NCI-H128 (cell line): ENCODE data around the gene PPP1R13B.

Experiments used
- DNase-seq: peaks from one replicate; lab custom pipeline; 2025; ENCODE audit not compliant: unreplicated experiment; lab: John Stamatoyannopoulos, UW

PPP1R13B gene

GRCh38 chr14:103732868-103733620 lies 114.3 kb downstream of the PPP1R13B start:
- DNase-seq, result no peak

GRCh38 chr14:103731916-103732867 lies 115.2 kb downstream of the PPP1R13B start:
- DNase-seq, result no peak

GRCh38 chr14:103731481-103731880 lies 115.9 kb downstream of the PPP1R13B start:
- DNase-seq, result no peak

GRCh38 chr14:103730490-103731035 lies 116.8 kb downstream of the PPP1R13B start:
- no peak for DNase-seq

GRCh38 chr14:103729496-103730448 lies 117.6 kb downstream of the PPP1R13B start:
- DNase-seq, result no peak

- DNase-seq, result no peak
Measured at GRCh38 chr14:103728721-103729120, 118.7 kb downstream of the PPP1R13B start.

- no peak for DNase-seq
Measured at GRCh38 chr14:103728141-103728540, 119.2 kb downstream of the PPP1R13B start.

- no peak for DNase-seq
Measured at GRCh38 chr14:103727313-103727980, 119.9 kb downstream of the PPP1R13B start.

- DNase-seq, result no peak
Measured at GRCh38 chr14:103726474-103726873, 120.9 kb downstream of the PPP1R13B start.

GRCh38 chr14:103725739-103726395 lies 121.5 kb downstream of the PPP1R13B start:
- no peak for DNase-seq

GRCh38 chr14:103725001-103725682 lies 122.2 kb downstream of the PPP1R13B start:
- DNase-seq, result no peak

GRCh38 chr14:103724116-103724515 lies 123.3 kb downstream of the PPP1R13B start:
- DNase-seq, result no peak

- no peak for DNase-seq
Measured at GRCh38 chr14:103723748-103724081, 123.7 kb downstream of the PPP1R13B start.

- DNase-seq, result no peak
Measured at GRCh38 chr14:103721334-103722120, 125.8 kb downstream of the PPP1R13B start.

GRCh38 chr14:103719751-103720150 lies 127.6 kb downstream of the PPP1R13B start:
- DNase-seq, result no peak

- DNase-seq, result no peak
Measured at GRCh38 chr14:103718572-103718971, 128.8 kb downstream of the PPP1R13B start.

GRCh38 chr14:103716899-103717411 lies 130.4 kb downstream of the PPP1R13B start:
- DNase-seq, result no peak
